Fibroblast of peridontal ligament (primary cell): ENCODE measurements around the gene BRINP3.
"Not testable (repeated sequence)": the region's sequence is repeated elsewhere in the genome, so short reads cannot be mapped to it uniquely, and the experiment has no call there.

Source experiments
- DNase-seq: peaks from one replicate; pipeline ENCODE4 v3.0.0-alpha.2; 2010; ENCODE audit errors: extremely low read depth

BRINP3 gene

DNA sequence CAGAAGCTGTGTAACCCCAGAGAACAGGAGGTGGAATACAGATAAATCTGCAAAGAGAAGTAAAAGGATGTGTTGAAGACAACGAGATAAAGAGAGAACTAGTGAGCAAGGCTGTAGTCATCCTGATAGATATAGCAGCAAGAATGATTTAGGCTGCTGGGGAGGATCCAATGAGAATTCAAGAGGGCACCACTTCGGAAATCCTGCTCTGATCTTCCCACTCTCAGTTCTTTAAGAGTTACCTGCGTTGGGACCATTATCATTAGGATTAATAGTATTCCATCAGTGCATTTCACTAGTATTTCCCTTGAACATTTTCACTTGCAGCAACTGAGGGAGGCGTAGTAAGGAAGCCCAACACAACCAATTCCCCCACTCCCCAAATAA lies at the start of gene BRINP3:
Gene BRINP3, minus strand, starts transcription at position 103 of the 387 bp plus-strand sequence.
- DNase-seq, result peak; percentile 13

DNA sequence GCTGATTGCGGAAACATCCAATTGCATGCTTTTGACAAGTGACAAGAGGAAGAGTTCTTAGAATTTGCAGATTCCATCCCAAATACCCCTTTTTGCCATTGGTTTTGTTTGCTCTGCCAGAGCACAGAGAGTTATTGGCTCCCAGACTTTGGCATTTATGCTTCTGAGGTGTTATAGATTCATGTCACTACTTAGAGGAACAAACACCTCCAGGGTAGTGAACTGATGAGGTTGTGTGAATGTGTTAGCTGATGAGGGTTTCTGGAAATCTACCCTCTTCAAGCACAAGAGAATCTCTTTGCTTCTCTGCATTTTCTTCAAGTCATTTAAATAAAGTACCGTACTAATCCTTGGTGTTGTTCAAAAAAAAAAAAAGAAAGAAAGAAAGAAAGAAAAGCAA lies 33.9 kb upstream of the BRINP3 start:
- DNase-seq, result no peak

DNA sequence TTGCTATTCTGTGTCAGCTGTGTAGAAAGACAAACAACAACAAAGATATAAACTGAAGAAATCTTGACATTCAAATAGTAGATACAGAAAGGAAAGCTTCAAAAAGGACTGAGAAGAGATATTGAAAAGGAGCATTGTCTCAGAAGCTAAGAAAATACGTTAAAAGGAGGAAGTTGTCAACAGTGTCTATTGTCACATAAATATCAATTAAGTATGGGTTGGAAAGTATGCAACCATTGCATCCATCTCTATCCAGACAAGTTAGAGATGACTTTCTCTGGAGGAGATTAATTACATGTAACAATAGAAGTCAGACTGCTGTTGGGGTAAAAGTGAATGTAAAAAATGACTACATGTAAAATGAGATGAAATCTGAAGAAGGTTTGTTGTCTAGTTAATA lies 29.7 kb upstream of the BRINP3 start:
- DNase-seq, result no peak

DNA sequence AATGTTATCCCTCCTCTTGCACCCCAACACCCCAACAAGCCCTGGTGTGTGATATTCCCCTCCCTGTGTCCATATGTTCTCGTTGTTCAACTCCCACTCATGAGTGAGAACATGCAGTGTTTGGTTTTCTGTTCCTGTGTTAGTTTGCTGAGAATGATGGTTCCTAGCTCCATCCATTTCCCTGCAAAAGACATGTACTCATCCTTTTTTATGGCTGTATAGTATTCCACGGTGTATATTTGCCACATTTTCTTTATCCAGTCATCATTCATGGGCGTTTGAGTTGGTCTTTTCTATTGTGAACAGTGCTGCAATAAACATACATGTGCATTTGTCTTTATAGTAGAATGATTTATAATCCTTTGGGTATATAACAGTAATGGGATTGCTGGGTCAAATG lies 26.9 kb upstream of the BRINP3 start:
- DNase-seq, result not testable (repeated sequence)

DNA sequence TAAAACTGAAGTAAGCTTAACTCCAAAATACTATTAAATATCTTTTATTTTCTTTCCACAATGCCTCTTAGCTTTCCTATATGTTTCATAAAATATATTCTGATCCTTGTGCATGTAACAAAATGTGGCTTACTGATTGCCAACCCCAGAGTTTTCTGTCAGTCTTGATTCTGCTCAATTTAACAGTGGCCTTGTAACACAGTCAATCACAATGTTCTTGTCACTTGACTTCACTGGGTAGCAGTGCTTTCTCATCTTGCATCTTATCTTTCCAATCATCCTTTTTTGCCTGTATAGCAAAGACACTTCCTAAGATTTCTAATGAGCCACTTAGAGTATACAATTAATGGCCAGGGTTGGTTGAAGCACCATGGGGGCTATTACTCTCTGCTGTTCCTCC lies 19.9 kb upstream of the BRINP3 start:
- no peak for DNase-seq

DNA sequence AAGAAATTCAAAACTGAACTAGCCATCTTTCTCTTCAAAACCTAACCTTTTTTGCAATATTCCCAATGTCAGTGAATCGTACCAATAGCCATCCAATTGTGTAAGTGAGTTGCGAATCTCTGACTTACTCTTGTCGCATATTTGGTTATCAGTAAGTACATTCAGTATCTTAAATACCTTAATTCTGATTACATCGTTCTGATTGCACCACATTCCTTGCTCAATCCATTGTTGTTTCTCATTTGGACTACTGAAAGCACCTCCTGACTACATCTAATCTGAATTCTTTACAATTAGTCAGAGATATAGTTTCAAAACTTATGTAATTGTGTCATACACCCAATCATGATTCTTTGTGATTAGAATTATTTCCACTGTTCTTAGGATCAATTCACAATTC lies 16.8 kb upstream of the BRINP3 start:
- no peak for DNase-seq

DNA sequence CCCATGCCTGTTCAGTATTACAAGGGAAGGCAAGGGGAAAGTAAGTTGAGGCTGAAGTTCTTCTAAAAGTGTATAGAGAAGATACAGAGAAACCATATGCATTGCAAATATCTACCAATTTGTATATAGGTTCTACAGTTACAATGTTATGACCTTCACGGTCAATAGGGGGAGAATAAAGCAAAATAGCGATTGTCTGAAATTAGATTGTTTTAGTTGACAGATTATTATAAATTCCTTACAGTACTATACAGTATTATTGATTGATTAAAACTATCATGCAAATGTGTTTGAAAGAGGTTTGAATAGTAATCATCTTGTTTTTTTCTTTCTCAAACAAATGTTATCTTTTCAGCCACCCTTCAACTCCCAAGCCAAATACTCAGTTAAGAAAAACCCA lies 13.7 kb upstream of the BRINP3 start:
- no peak for DNase-seq

DNA sequence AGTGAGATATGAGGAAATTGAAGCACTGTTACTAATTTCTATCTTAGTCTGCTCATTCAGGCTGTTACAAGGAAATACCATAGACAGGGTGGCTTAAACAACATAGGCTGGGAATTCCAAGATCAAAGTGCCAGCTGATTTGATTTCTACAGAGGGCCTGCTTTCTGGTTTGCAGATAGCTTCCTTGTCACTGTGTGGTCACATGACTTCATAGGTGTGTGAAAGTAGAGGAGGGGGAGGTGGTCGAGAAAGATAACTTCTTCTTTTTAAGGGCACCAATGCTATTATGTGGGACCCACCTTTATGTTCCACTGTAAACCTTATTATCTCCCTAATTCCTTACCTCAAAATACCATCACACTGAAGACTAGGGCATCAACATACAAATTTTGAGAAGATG lies 6.4 kb upstream of the BRINP3 start:
- DNase-seq, result no peak

DNA sequence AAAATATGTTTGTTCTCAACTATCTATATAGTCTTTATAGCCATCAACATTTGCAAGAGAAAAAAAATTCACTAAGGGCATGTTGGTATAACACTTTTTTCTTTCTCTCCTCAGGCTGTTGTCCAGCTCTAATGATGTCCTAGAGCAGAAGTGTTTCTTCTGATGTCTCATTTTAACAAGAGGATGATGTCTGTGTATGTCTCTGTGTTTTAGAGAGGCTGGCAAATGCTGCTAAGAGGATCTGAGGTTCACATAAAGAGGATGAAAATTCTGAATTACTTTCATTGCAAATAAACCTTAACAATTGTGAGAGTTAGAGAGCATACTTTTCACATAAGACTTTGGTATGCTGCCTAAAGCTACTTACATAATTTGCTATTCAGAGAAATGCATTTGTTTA lies 2.6 kb upstream of the BRINP3 start:
- no peak for DNase-seq

DNA sequence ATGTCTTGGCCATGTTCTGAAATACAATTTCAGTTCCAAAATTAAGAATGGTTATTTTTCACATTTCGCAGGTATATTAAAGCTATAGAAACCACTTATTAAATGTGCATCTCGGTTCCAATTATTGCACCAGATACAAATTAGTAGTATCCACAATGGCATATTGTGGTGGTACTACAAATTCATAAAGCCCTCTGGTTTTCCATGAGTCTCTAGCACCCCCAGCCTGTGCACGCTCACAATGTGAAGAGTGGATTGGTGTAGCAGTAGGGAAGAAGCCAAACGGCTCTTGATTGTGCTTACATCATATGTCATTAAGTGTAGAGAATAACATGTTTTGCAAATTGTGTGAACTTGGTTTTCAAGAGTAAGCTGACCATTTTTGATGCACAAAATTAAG lies 1.9 kb upstream of the BRINP3 start:
- DNase-seq, result no peak

DNA sequence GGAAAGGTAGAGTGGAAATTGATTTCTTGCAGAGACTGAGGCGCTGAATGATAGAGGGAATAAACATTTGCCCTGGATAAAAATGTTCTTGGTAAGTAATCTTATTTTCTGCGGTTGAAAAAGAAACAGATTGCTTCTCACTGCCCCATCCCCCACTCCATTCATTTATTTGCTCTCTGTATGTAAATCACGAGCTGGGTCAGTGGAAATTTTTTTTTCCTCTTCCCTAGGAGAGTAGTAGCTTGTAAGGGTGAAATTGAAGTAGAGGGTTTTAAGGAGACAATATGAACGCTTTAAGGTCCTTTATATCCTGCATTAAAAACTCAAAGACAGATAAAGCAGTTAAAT lies 1.4 kb upstream of the BRINP3 start:
- DNase-seq, result peak; percentile 24

DNA sequence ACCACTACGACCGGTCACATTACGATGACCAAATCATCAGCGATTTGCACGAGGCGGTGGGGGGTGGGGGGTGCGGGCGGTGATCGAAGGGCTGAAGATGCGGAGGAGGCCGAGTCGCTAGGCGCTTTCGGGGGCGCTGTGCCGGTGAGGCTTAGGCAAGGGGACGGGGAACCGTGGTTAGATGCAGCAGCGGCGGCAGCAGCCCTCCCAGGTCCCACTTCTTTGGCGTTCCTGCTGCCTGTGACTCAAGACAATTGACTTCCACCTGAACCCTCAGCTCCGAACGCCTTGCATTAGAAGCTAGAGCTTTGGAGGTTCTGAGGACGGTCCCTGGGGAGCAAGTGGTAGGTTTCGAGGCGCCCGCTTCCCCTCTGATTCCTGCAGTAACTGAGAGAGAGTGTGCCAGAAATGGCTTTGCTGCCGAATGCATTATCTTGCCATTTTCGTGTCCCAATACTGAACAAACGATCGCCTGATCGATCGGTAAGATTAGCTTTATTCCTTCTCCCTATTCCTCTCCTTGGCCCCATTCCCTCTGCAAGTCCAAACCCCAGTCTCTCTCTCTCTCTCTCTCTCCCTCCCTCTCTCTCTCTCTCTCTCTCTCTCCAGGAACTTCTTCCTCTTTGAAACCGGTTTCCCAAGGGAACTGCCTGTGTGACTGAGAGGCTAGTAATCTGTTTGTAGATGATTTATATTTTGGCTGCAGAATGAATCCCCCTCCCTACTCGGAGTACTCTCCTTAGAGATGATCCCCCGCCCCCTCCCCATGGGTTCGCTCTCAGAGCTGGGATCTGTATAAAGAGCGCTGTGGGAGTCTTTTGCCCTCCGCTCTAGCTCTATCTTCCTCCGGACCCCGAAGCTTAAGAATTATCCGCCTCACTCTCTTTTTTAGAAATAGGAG lies 735 bp upstream of the BRINP3 start:
- peak; percentile 50 for DNase-seq

DNA sequence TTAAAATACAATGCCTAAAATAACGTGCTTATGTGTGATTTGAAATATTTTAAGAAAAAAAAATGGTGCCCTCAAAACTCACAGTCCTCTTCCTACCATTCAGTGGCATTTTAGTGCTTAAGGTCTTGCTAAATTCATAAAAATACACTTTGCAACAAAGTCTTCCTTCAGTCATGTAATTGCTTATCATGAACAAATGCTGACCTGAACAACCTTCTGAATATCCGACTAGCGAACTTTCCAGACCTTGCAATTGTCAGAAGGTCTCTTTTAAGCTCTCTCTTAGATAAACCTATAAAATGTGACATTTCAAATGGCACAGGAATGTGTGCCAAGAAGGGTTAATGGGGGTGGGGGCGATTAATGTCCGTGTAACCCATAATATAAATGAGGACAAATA lies 858 bp downstream of the BRINP3 start:
- no peak for DNase-seq

DNA sequence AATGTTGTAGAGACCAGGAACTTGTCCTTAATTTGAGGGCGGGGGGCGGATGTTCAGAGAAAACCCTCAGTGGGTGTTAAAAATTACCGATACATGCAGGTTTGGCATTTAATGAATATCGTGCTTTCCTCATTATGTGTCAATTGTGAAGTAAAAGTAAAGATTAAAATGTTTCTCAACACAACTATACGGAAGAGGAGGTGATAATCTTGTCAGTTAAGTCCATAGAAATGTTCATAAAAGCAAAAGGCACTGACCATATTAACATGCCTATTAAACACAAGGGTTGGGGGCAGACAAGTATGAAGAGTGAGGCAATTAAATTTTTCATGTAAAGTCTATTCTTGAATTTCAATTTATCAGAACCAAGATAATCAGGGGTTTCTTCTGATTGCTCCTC lies 1.3 kb downstream of the BRINP3 start:
- DNase-seq, result no peak

DNA sequence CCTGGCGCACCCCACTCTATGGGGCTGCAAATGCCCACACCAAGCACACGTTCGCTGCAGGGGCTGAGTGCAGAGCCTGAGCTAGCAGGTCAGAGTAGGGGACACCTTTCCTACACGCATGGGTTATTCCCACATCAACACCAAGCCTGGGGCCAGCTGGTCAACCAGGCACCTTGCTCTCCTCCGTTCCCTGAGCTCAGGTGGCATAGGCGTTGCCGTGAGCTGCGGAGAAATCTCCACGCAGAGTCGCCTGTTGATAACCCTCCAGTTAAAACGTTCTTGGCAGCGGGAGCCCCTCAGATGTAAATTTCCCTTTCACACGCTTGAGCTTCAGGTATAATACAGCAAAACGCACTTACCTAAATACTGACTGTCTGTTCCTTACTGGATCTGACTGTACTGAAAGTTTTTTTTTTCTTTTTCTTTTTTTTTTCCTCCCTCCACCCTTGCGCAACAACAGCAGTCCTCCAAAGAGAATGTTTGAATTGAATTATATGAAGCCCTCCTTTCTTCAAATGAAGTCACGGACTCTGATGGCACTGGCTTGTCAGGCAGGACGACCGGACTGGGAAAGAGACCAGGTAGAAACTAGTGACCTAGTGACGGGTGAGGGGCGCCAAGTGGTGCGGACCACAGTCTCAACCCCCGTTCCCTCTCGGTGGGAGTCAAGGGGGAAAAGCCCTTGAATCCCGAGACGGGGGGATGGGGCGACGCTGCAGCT lies 2.1 kb downstream of the BRINP3 start:
- DNase-seq, result peak; percentile 34

DNA sequence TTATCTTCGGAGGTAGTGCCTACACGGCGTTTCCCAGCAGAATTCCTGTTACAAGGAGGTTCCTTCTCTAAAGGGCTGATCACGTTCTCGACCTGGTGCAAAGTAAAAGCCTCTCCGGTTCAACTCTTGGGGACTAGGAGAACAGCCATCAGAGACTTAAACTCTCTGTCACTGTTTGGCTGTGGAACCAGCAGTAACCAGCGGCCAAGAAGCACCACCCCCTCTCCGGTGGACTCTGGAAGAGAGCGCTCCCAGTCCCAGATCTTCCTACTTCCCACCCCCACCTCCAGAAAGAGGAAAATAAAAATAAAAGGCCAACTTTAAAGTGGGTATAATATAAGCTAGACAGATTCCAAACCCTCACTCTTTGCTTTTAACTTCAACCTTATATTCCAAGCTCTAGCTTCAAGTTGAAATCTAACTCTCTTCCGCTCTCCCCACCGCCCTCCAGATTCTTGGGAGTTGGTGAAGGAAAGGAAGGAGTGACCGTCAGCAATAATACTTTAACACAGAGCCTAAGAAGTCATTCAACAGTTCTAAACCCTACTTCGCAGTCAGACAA lies 2.9 kb downstream of the BRINP3 start:
- peak; percentile 8 for DNase-seq

DNA sequence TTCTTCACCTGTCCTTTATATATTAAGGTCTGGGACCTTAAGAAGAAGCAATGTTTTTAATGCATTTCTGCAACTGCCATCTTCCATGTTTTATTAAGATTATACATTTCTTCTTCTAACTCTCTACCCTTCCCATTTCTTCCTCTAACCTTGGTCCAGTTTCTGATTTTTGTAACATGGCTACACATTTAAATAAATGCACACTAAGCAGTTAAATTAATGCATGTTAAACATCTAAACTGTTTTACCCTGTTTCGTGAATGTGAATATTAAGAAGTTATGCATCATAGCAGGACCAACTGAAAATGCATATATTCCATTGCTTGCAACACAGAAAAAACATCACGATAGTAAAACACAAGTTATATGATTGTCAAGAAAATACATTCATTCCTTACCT lies 3.7 kb downstream of the BRINP3 start:
- no peak for DNase-seq

DNA sequence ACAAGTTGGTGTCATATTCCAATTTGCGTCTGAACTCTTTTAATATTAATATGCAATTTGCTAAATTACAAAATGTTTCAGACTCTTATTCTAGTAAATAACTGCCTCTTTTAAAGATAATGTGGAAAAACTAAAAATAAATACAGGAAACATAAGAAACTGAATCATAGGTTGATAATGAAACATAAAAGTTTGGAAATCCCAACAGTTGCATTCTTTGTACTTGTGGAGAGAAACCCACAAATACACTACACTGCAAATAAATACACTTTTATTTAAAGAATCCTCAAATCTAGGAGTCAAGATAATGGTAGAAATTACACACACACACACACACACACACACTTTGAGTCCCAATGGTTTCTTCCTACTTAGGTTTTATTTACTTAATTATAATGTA lies 5.2 kb downstream of the BRINP3 start:
- DNase-seq, result no peak

DNA sequence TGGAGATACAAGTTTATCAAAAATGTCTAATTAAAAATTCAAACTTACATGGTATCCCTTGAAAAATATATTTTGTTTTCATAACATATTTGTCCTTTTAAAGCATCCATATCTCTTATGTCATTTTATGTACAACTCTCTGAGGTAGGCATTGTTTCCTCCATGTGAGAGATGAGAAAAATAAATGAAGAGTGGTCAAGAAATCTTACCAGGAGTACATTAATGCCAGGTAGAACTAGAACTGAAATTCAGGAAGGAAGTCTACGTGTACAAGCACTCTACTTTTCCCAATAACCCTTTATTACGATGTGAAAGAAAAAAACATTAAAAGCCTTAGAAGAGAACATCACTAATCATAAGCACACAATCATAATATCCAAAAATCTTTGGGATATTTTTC lies 5.6 kb downstream of the BRINP3 start:
- no peak for DNase-seq

DNA sequence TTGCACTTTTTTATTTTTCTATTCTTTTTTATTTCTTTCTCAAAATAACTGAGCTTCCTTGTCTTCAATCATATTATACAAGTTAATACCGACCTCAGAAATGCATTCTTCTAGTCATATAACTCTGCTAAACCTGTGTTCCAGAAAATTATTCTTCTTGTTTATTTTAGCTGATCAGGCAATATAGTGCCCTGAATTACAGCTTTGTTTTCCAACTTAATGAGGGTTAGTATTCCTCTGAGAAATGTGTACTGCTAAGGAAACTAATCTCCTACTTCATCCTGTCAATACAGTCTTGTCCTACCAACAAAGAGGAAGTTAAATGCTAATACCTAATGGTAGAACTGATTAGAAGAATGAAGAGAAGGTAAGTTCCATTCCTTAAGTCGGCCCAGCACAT lies 13.0 kb downstream of the BRINP3 start:
- no peak for DNase-seq

DNA sequence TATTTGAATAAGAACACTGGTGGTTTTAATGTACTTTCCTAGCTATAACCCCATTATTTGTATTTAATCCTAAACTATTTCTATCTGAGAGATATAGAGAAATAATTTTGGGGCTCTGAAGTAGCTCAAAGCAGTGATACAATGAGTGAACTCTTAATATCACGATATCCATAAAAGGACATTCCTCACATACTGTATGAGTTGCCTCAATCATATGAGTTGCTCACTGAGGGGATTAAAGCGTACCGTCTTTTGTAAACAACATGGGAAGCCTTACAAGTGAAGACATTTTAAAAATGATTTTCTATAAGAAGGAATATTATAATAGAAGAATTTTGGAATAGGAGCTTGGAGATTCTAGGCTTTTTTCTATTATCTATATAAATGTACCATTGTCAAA lies 21.5 kb downstream of the BRINP3 start:
- no peak for DNase-seq

DNA sequence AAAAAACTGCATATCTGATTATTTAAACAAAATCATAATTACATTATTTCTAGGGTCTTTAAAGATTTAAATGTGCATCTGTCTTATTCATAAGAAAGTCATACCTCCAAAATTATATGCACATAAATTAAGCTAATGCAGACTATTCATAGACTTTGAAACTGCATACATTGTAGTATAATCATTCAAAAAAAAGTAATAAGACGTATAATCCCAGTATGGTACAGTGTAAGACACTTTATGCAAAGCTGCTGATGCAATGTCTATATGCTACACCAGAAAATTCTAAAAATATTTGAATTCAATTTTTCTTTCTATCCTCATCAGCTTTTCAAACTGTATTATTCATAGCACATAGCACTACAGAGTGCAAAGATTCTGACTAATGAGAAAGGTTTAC lies 22.0 kb downstream of the BRINP3 start:
- DNase-seq, result no peak

DNA sequence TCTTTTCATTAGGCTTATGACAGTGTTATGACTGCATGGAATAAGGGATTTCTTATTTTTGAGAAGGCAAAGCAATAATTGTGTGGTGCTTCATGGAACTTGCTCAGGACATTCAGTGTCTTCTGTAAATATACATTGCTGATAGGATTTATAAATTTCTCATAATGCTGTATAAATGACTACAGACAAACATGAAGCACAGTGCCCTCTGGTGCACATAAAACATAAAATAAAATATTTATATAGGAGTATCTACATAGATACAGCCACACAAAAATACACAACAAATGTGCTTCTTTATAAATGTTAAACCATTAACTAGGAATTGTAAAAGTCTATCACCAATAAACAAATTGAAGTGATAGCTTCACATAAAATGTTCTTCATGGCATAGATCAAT lies 24.1 kb downstream of the BRINP3 start:
- peak; percentile 40 for DNase-seq
